ENCODE data around the gene KIAA1549. TPM values are rescaled to one million over a fixed set of nuclear protein-coding genes. Genes with fewer than 3 reads are reported as not detected.

Gene KIAA1549
- polyA plus RNA-seq, 1 experiment = 2.5 TPM

DNA sequence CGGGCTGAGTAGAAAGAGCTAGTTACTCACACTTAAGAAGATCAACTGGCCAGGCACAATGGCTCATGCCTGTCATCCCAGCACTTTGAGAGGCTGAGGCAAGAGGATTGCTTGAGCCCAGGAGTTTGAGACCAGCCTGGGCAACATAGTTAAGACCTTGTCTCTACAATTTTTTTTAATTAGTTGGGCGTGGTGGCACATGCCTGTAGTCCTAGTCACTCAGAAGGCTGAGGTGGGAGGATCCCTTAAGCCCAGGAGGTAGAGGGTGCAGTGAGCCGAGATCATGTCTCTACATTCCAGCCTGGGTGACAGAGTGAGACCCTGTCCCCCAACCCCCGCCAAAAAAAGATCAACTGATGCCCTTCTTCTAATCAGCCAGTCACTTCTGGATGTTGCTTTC is 108.6 kb downstream of the KIAA1549 start:
- CTCF ChIA-PET = interaction anchor here (1.1 to 2.0 kb wide), 2 partner anchors 14 to 108 kb away, joined by 3 to 8 read pairs; partner anchors contain the start of gene KIAA1549
- peaks cover 8% of the 10 kb centered on the region for H3K36me3 ChIP-seq (ENCODE audit: control insufficient read depth, insufficient read depth, low read length)
- DNase-seq (ENCODE audit: low read depth) = no peak
- no peak overlapping the region for H3K4me3 ChIP-seq (ENCODE audit: low read depth, low read length)
- POLR2A ChIA-PET = interaction anchor here (0.6 to 0.7 kb wide), 2 partner anchors 155 to 1186 kb away, joined by 5 to 25 read pairs; no protein-coding TSS in a partner anchor
- TF ChIP-seq, protein P1, sequence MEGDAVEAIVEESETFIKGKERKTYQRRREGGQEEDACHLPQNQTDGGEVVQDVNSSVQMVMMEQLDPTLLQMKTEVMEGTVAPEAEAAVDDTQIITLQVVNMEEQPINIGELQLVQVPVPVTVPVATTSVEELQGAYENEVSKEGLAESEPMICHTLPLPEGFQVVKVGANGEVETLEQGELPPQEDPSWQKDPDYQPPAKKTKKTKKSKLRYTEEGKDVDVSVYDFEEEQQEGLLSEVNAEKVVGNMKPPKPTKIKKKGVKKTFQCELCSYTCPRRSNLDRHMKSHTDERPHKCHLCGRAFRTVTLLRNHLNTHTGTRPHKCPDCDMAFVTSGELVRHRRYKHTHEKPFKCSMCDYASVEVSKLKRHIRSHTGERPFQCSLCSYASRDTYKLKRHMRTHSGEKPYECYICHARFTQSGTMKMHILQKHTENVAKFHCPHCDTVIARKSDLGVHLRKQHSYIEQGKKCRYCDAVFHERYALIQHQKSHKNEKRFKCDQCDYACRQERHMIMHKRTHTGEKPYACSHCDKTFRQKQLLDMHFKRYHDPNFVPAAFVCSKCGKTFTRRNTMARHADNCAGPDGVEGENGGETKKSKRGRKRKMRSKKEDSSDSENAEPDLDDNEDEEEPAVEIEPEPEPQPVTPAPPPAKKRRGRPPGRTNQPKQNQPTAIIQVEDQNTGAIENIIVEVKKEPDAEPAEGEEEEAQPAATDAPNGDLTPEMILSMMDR (IDR thresholded peaks at IDR 0.05; ENCODE audit: insufficient read depth, low read depth, low read length) = no peak
- H3K27me3 ChIP-seq (ENCODE audit: control insufficient read depth, insufficient read depth, low read length) = no peaks in the 10 kb centered on the region

DNA sequence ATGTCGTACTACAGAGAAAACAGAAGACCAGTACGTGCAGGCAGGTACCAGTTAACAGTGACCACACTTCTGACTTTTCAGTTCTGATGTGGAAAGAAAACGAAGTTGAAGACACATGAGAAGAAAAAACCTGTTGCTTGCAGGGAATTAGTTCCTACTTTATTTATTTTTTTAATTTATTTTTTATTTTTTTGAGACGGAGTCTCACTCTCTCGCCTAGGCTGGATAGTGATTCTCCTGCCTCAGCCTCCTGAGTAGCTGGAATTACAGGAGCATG is 109.4 kb downstream of the KIAA1549 start:
- TF ChIP-seq, protein P1 (IDR thresholded peaks at IDR 0.05; ENCODE audit: insufficient read depth, low read depth, low read length) = no peak
- DNase-seq (ENCODE audit: low read depth) = no peak
- Histone ChIP-seq H3K27me3 (ENCODE audit: control insufficient read depth, insufficient read depth, low read length) (no peaks in the 10 kb centered on the region), H3K4me3 (ENCODE audit: low read depth, low read length) (no peak overlapping the region), H3K36me3 (ENCODE audit: control insufficient read depth, insufficient read depth, low read length) (peaks cover 8% of the 10 kb centered on the region)
- ChIA-PET CTCF (interaction anchor here (1.8 kb wide), 1 partner anchor 15 kb away, joined by 4 read pairs; no protein-coding TSS in a partner anchor), POLR2A (no interaction called here)

DNA sequence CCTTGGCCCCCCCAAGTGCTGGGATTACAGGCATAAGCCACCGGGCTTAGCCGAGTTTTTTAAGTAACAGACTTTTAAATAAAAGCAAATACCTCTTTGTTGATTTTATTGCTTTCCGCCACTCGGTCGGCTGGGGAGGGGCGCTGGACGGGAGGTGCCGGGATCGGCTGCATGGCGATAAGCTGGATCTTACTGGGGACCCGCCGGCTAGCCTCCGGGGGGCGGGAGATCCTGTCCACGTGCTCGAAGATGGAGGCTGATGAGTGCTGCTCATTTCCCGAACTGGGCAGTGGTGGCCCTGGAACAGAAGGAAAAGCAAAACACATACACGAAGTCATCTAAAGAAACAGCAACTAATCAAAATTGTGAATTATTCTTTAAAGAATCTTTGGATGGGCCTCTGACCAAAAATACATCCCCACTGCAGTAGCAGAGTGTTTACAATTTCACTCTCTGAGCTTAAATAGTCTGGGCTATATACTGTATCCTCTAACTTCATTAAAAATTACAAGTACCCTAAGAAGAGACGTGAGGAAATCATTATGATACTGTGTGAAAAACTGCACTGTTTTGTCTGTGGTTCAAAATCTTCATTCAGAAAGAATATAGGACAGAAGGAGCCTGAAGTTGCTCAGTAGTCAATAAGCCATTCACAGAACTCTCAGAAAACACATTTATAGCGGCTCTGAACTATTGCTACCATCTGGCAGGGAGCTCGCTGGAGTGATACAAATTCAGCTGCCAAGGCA is 110.0 kb downstream of the KIAA1549 start:
- Histone ChIP-seq H3K4me3 (ENCODE audit: low read depth, low read length) (no peak overlapping the region), H3K27me3 (ENCODE audit: control insufficient read depth, insufficient read depth, low read length) (no peaks in the 10 kb centered on the region), H3K36me3 (ENCODE audit: control insufficient read depth, insufficient read depth, low read length) (peaks cover 8% of the 10 kb centered on the region)
- TF ChIP-seq, protein P1 (IDR thresholded peaks at IDR 0.05; ENCODE audit: insufficient read depth, low read depth, low read length) = no peak
- DNase-seq (ENCODE audit: low read depth) = no peak
- POLR2A ChIA-PET = no interaction called here
- CTCF ChIA-PET = interaction anchor here (1.8 kb wide), 1 partner anchor 15 kb away, joined by 4 read pairs; no protein-coding TSS in a partner anchor

DNA sequence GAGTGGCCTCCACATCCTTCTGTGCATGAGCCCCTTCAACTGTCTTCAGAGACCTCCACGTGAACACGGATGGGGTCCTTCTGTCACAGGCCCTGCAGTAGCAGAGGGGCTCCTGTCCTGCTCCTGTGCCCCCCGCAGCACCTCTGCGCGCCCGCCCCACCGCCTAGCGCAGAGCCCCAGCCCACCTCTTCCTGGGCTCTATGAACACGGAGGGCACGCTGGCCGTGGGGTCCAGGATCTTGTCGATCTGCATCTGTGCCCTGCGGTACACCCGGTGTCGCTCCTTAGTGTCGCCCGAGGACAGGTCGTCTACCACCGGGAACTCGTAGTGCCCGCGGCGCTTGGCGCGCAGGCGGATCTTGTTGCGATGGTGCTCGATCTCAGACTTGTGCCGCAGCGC is 111.8 kb downstream of the KIAA1549 start:
- no peak for DNase-seq (ENCODE audit: low read depth)
- Histone ChIP-seq H3K27me3 (ENCODE audit: control insufficient read depth, insufficient read depth, low read length) (no peaks in the 10 kb centered on the region), H3K36me3 (ENCODE audit: control insufficient read depth, insufficient read depth, low read length) (peaks cover 8% of the 10 kb centered on the region), H3K4me3 (ENCODE audit: low read depth, low read length) (no peak overlapping the region)
- ChIA-PET CTCF (no interaction called here), POLR2A (no interaction called here)
- TF ChIP-seq, protein P1 (IDR thresholded peaks at IDR 0.05; ENCODE audit: insufficient read depth, low read depth, low read length) = no peak

DNA sequence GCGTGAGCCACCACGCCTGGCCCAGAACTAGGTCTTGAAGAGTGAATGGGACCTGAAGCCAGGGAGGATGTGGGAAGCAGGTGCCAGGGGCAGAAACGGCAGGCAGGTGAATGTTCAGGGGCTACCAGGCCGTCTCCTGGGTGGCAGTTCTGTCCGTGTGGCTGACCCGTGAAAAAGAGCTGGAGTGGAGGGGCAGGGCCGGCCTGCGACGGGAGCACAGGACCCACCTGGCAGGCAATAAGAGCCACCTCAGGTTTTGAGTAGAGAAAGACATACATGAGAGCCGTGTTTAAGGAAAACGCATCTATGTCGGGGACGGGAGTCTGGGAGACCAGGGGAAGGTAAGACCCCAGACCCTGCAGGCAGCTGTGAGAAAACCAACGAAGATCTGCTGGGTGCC is 112.5 kb downstream of the KIAA1549 start:
- CTCF ChIA-PET = no interaction called here
- POLR2A ChIA-PET = no interaction called here
- TF ChIP-seq, protein P1 (IDR thresholded peaks at IDR 0.05; ENCODE audit: insufficient read depth, low read depth, low read length) = no peak

More for the DNA sequence above, 112.5 kb downstream of the KIAA1549 start:
- Histone ChIP-seq H3K36me3 (ENCODE audit: control insufficient read depth, insufficient read depth, low read length) (peaks cover 8% of the 10 kb centered on the region), H3K27me3 (ENCODE audit: control insufficient read depth, insufficient read depth, low read length) (no peaks in the 10 kb centered on the region), H3K4me3 (ENCODE audit: low read depth, low read length) (no peak overlapping the region)
- DNase-seq (ENCODE audit: low read depth) = no peak
